ENCODE results near the gene CALHM6. TPM values are rescaled to one million over a fixed set of nuclear protein-coding genes. Genes with fewer than 3 reads are reported as not detected.

CALHM6 gene
- total and polyA plus RNA-seq, 2 of the 13 experiments (the other 11 are each of a cell fraction or from before 2014, with no cell fraction given): not detected

DNA sequence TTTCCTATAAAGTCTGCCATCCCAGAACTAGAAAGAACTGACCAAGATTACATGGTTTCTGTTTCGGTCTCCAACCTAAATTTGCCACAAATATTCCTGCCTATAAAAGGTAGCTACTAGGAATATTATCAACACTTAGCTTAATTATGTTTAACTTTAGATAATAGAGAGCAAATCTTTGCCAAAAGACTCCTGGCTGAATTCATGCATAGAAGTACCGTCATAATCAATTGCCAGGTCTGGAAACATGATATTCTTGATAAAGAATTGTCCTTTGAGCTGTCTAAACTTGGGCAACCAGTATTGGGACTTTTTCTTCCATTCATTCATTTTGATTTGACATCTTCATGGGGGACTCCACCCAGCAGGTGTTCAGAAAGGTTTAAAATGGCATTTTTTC lies 22.4 kb downstream of the CALHM6 start:
- in situ Hi-C loops (cut with HindIII; ENCODE audit: extremely low pct_ligation_motif_present, low pct_unique_long_range_greater_than_20kb): no loop called here
- H3K27ac ChIP-seq (ENCODE audit: extremely low read length, insufficient read depth, low read length): no peak overlapping the region
- no peaks in the 10 kb centered on the region for H3K4me1 ChIP-seq (ENCODE audit: insufficient read depth, low read length)
- no TSS peak for BruUV-seq (replicated peaks)
- ChIA-PET CTCF (ENCODE audit: low intra/inter-chr PET ratio, low total read pairs) (no interaction called here), POLR2A (no interaction called here)
- no peaks in the 10 kb centered on the region for H4K20me1 ChIP-seq (ENCODE audit: insufficient read depth, low read length)
- ATAC-seq: no peak
- H3K9me3 ChIP-seq (ENCODE audit: low read length): no peaks in the 10 kb centered on the region
- H3K9ac ChIP-seq (ENCODE audit: insufficient read depth, low read depth, low read length): no peak overlapping the region
- H3K36me3 ChIP-seq (replicated peaks in 1 of 2; ENCODE audit: control insufficient read depth in 1 of 2, insufficient read depth in 2 of 2, low read length in 2 of 2): no peaks in the 10 kb centered on the region
- H3K79me2 ChIP-seq (ENCODE audit: insufficient read depth, low read length): no peaks in the 10 kb centered on the region
- no peak overlapping the region for H2AFZ ChIP-seq (ENCODE audit: low read length)
- no peak overlapping the region for H3K4me2 ChIP-seq (ENCODE audit: low read depth, low read length)
- DNase-seq (ENCODE audit: low spot score): no peak
- no peak overlapping the region for H3K4me3 ChIP-seq (replicated peaks in 1 of 3; ENCODE audit: insufficient read depth in 1 of 3, low read depth in 2 of 3, low read length in 3 of 3)
- WGBS (ENCODE audit: low lambda C conversion rate): 3% methylated on average over 2 of the region's 2 CpGs
- peaks cover 0 to 11% of the 10 kb centered on the region in 2 experiments; a peak in 3 of 5 replicates for H3K27me3 ChIP-seq (ENCODE audit: control insufficient read depth in 1 of 2, insufficient read depth in 2 of 2, low read length in 2 of 2)
- intact Hi-C loops (cut with micrococcal nuclease; ENCODE audit: unreplicated experiment): no loop called here
- no peak for FAIRE-seq
- TF ChIP-seq BORCS8-MEF2B (CRISPR knock-in tag; IDR thresholded peaks at IDR 0.05) (no peak), PAF1 (CRISPR knock-in tag; IDR thresholded peaks at IDR 0.05) (no peak), ZNF354B (CRISPR knock-in tag; IDR thresholded peaks at IDR 0.05) (no peak), MAZ (IDR thresholded peaks at IDR 0.05; ENCODE audit: borderline replicate concordance, low read depth, low read length) (no peak), MAZ (CRISPR knock-in tag; IDR thresholded peaks at IDR 0.05; ENCODE audit: low read depth) (no peak), IKZF4 (CRISPR knock-in tag; IDR thresholded peaks at IDR 0.05; ENCODE audit: borderline replicate concordance, low read depth, not compliant biosample characterization) (no peak), ELF1 (CRISPR knock-in tag; IDR thresholded peaks at IDR 0.05) (no peak), ARHGAP35 (CRISPR knock-in tag; IDR thresholded peaks at IDR 0.05; ENCODE audit: borderline replicate concordance) (no peak), POLR2AphosphoS5 (IDR thresholded peaks at IDR 0.05; ENCODE audit: low read depth, low read length) (no peak), SOX6 (IDR thresholded peaks at IDR 0.05) (no peak), SOX6 (CRISPR knock-in tag; IDR thresholded peaks at IDR 0.05) (no peak), SRSF9 (IDR thresholded peaks at IDR 0.05; ENCODE audit: borderline replicate concordance, insufficient read depth, low read depth, low read length, poor library complexity, severe bottlenecking) (no peak), HES4 (CRISPR knock-in tag; IDR thresholded peaks at IDR 0.05; ENCODE audit: borderline replicate concordance) (no peak), ZNF7 (CRISPR knock-in tag; IDR thresholded peaks at IDR 0.05) (no peak), ZNF616 (CRISPR knock-in tag; IDR thresholded peaks at IDR 0.05; ENCODE audit: low read depth) (no peak)
- TF ChIP-seq, protein P1, sequence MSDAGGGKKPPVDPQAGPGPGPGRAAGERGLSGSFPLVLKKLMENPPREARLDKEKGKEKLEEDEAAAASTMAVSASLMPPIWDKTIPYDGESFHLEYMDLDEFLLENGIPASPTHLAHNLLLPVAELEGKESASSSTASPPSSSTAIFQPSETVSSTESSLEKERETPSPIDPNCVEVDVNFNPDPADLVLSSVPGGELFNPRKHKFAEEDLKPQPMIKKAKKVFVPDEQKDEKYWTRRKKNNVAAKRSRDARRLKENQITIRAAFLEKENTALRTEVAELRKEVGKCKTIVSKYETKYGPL (CRISPR knock-in tag; IDR thresholded peaks at IDR 0.05): no peak
- TF ChIP-seq, protein P2, sequence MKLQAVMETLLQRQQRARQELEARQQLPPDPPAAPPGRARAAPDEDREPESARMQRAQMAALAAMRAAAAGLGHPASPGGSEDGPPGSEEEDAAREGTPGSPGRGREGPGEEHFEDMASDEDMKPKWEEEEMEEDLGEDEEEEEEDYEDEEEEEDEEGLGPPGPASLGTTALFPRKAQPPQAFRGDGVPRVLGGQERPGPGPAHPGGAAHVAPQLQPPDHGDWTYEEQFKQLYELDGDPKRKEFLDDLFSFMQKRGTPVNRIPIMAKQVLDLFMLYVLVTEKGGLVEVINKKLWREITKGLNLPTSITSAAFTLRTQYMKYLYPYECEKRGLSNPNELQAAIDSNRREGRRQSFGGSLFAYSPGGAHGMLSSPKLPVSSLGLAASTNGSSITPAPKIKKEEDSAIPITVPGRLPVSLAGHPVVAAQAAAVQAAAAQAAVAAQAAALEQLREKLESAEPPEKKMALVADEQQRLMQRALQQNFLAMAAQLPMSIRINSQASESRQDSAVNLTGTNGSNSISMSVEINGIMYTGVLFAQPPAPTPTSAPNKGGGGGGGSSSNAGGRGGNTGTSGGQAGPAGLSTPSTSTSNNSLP (IDR thresholded peaks at IDR 0.05; ENCODE audit: low read depth, low read length): no peak
- TF ChIP-seq, protein P3, sequence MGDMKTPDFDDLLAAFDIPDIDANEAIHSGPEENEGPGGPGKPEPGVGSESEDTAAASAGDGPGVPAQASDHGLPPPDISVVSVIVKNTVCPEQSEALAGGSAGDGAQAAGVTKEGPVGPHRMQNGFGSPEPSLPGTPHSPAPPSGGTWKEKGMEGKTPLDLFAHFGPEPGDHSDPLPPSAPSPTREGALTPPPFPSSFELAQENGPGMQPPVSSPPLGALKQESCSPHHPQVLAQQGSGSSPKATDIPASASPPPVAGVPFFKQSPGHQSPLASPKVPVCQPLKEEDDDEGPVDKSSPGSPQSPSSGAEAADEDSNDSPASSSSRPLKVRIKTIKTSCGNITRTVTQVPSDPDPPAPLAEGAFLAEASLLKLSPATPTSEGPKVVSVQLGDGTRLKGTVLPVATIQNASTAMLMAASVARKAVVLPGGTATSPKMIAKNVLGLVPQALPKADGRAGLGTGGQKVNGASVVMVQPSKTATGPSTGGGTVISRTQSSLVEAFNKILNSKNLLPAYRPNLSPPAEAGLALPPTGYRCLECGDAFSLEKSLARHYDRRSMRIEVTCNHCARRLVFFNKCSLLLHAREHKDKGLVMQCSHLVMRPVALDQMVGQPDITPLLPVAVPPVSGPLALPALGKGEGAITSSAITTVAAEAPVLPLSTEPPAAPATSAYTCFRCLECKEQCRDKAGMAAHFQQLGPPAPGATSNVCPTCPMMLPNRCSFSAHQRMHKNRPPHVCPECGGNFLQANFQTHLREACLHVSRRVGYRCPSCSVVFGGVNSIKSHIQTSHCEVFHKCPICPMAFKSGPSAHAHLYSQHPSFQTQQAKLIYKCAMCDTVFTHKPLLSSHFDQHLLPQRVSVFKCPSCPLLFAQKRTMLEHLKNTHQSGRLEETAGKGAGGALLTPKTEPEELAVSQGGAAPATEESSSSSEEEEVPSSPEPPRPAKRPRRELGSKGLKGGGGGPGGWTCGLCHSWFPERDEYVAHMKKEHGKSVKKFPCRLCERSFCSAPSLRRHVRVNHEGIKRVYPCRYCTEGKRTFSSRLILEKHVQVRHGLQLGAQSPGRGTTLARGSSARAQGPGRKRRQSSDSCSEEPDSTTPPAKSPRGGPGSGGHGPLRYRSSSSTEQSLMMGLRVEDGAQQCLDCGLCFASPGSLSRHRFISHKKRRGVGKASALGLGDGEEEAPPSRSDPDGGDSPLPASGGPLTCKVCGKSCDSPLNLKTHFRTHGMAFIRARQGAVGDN (CRISPR knock-in tag; IDR thresholded peaks at IDR 0.05): no peak
- TF ChIP-seq, protein P4, sequence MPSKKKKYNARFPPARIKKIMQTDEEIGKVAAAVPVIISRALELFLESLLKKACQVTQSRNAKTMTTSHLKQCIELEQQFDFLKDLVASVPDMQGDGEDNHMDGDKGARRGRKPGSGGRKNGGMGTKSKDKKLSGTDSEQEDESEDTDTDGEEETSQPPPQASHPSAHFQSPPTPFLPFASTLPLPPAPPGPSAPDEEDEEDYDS (CRISPR knock-in tag; IDR thresholded peaks at IDR 0.05): no peak
- TF ChIP-seq, protein P5, sequence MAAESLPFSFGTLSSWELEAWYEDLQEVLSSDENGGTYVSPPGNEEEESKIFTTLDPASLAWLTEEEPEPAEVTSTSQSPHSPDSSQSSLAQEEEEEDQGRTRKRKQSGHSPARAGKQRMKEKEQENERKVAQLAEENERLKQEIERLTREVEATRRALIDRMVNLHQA (CRISPR knock-in tag; IDR thresholded peaks at IDR 0.05): no peak

All from HepG2 (cell line).